HG02973 (cell line): ENCODE data around the gene ST6GALNAC6.
"Not testable (repeated sequence)": the region's sequence is repeated elsewhere in the genome, so short reads cannot be mapped to it uniquely, and the experiment has no call there.

Experiments used
- ATAC-seq: cut with Tn5 transposase; IDR thresholded peaks from one replicate; pipeline ENCODE4 v1.9.1; 2021; ENCODE audit warnings: moderate library complexity; ENCODE audit not compliant: unreplicated experiment

The ST6GALNAC6 gene

GRCh38 chr9:127841087-127841835 is 58.1 kb downstream of the ST6GALNAC6 start:
- no peak for ATAC-seq

GRCh38 chr9:127838375-127839078 is 60.9 kb downstream of the ST6GALNAC6 start:
- ATAC-seq, result no peak

- no peak for ATAC-seq
Observed at GRCh38 chr9:127837346-127837745, 62.1 kb downstream of the ST6GALNAC6 start.

GRCh38 chr9:127836561-127836960 is 62.8 kb downstream of the ST6GALNAC6 start:
- not testable (repeated sequence) for ATAC-seq

GRCh38 chr9:127835991-127836516 is 63.3 kb downstream of the ST6GALNAC6 start:
- ATAC-seq, result no peak
